Measurements from ENCODE around the gene CLCN3. TPM values are rescaled to one million over a fixed set of nuclear protein-coding genes. Genes with fewer than 3 reads are reported as not detected.
A peak's percentile ranks its signal among the peaks of the same experiment; 100 is the strongest.

CLCN3 gene
- total and polyA plus RNA-seq, 2 experiments from 2014 or later, result 10.9 to 22.9 TPM

DNA sequence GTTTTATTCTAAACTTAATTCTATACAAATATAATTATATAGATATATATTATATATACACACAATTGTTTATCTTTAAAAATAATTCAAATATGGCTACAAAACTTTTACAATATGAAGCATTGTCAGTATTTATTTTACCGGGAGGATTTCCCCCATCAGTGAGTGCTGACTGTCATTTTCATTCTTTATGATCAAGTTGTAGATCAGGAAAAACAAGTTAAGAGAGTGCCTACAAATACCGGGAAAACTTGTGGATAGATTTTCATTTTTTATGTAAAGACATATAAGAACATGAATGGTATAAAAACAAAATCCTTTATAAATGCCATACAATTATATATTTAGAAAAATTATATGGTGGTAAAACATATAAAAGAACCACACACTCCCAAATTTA lies 37.8 kb downstream of the CLCN3 start:
- Histone ChIP-seq H3K4me2 (no peak overlapping the region), H2AFZ (no peak overlapping the region), H3K9me2 (ENCODE audit: insufficient read depth) (no peaks in the 10 kb centered on the region), H3K79me2 (replicated peaks; ENCODE audit: insufficient read depth) (peaks cover 38% of the 10 kb centered on the region), H3K36me3 (ENCODE audit: insufficient read depth) (no peaks in the 10 kb centered on the region), H3F3A (replicated peaks; ENCODE audit: low read depth) (no peaks in the 10 kb centered on the region), H3K4me3 (no peak overlapping the region), H3K27ac (ENCODE audit: low read depth) (no peak overlapping the region), H4K20me1 (replicated peaks; ENCODE audit: insufficient read depth) (no peaks in the 10 kb centered on the region), H3K27me3 (ENCODE audit: insufficient read depth) (no peaks in the 10 kb centered on the region), H3K4me1 (ENCODE audit: insufficient read depth) (peaks cover 18% of the 10 kb centered on the region)
- Mint-ChIP-seq H3K4me3 (no peak overlapping the region), H3K9me3 (no peaks in the 10 kb centered on the region; the same call in 2 of the 3 replicates), H3K27ac (no peak overlapping the region), H3K27me3 (ENCODE audit: insufficient read depth, low read depth, poor library complexity) (no peaks in the 10 kb centered on the region), H3K4me1 (peaks cover 26% of the 10 kb centered on the region; the same call in 2 of the 3 replicates), H3K36me3 (ENCODE audit: low read depth) (no peaks in the 10 kb centered on the region; the same call in 2 of the 3 replicates)
- ATAC-seq (no peak), DNase-seq (ENCODE audit: low spot score) (no peak)
- no peak for TF ChIP-seq EZH2phosphoT487 (IDR thresholded peaks at IDR 0.05; ENCODE audit: unreplicated experiment)
- no peak for TF ChIP-seq EZH2 (IDR thresholded peaks at IDR 0.05; ENCODE audit: low read depth, unreplicated experiment)
- TF ChIP-seq, protein P1, sequence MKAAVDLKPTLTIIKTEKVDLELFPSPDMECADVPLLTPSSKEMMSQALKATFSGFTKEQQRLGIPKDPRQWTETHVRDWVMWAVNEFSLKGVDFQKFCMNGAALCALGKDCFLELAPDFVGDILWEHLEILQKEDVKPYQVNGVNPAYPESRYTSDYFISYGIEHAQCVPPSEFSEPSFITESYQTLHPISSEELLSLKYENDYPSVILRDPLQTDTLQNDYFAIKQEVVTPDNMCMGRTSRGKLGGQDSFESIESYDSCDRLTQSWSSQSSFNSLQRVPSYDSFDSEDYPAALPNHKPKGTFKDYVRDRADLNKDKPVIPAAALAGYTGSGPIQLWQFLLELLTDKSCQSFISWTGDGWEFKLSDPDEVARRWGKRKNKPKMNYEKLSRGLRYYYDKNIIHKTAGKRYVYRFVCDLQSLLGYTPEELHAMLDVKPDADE (IDR thresholded peaks at IDR 0.05), result no peak
- TF ChIP-seq STAT1 (IDR thresholded peaks at IDR 0.05; ENCODE audit: unreplicated experiment), result no peak
- TF ChIP-seq ZNF114 (CRISPR knock-in tag; IDR thresholded peaks at IDR 0.05), result no peak
- TF ChIP-seq, protein P2, sequence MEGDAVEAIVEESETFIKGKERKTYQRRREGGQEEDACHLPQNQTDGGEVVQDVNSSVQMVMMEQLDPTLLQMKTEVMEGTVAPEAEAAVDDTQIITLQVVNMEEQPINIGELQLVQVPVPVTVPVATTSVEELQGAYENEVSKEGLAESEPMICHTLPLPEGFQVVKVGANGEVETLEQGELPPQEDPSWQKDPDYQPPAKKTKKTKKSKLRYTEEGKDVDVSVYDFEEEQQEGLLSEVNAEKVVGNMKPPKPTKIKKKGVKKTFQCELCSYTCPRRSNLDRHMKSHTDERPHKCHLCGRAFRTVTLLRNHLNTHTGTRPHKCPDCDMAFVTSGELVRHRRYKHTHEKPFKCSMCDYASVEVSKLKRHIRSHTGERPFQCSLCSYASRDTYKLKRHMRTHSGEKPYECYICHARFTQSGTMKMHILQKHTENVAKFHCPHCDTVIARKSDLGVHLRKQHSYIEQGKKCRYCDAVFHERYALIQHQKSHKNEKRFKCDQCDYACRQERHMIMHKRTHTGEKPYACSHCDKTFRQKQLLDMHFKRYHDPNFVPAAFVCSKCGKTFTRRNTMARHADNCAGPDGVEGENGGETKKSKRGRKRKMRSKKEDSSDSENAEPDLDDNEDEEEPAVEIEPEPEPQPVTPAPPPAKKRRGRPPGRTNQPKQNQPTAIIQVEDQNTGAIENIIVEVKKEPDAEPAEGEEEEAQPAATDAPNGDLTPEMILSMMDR (conservative IDR thresholded peaks at IDR 0.05; ENCODE audit: low read depth in 2 of 2), result no peak
- no peak for TF ChIP-seq NANOG (IDR thresholded peaks at IDR 0.05; ENCODE audit: borderline replicate concordance)

DNA sequence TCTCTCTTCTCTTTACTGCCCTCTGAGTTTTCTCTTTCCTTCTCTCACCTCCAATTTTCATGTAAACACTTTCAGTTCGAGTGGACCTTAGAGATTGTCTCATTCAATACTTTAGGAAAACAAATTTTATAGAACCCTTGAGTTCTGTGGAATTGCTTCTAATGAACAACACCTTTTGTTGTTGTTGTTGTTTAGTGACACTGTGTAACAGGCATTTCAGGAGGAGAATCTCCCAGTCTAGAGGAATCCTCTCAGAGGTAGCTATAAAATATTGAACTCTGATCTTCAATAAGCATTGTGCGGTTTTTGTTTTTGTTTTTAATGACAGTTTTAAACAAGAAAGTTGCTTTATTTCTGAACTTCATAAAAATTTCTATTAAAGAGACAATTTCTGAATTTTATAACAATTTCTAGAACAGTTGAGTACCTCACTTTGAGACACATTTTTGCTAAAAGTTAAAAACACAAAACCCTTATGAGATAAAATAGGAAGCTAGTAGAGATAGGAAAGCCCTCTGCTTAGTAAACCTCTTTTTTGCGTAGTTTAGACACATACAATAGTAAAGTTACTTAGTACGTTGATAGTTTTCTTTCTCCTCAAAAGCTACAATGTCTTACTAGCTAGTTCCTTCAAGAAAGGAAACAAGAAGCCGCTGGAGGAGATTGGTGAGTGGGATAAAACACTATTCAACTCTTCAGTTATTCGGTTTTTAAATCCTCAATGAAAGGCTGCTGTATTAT lies 38.8 kb downstream of the CLCN3 start:
- no peak overlapping the region for H2AFZ ChIP-seq
- peaks cover 39% of the 10 kb centered on the region for H3K79me2 ChIP-seq (replicated peaks; ENCODE audit: insufficient read depth)
- Mint-ChIP-seq H3K9me3 (no peaks in the 10 kb centered on the region; the same call in 2 of the 3 replicates), H3K4me1 (peaks cover 26% of the 10 kb centered on the region; the same call in 2 of the 3 replicates), H3K27ac (peak overlapping the region; percentile 37), H3K36me3 (ENCODE audit: low read depth) (no peaks in the 10 kb centered on the region), H3K4me3 (no peak overlapping the region), H3K27me3 (ENCODE audit: insufficient read depth, low read depth, poor library complexity) (no peaks in the 10 kb centered on the region)
- ATAC-seq (no peak), DNase-seq (ENCODE audit: low spot score) (no peak)
- no peaks in the 10 kb centered on the region for H4K20me1 ChIP-seq (replicated peaks; ENCODE audit: insufficient read depth)
- peak overlapping the region; percentile 73 for H3K4me2 ChIP-seq
- peaks cover 18% of the 10 kb centered on the region for H3K4me1 ChIP-seq (ENCODE audit: insufficient read depth)
- H3F3A ChIP-seq (replicated peaks; ENCODE audit: low read depth), result no peaks in the 10 kb centered on the region
- no peaks in the 10 kb centered on the region for H3K27me3 ChIP-seq (ENCODE audit: insufficient read depth)
- H3K36me3 ChIP-seq (ENCODE audit: insufficient read depth), result no peaks in the 10 kb centered on the region
- no peak overlapping the region for H3K4me3 ChIP-seq
- H3K9me2 ChIP-seq (ENCODE audit: insufficient read depth), result no peaks in the 10 kb centered on the region
- TF ChIP-seq CREB1 (CRISPR knock-in tag; IDR thresholded peaks at IDR 0.05; ENCODE audit: low read depth), result no peak
- no peak for TF ChIP-seq EZH2phosphoT487 (IDR thresholded peaks at IDR 0.05; ENCODE audit: unreplicated experiment)
- TF ChIP-seq STAT1 (IDR thresholded peaks at IDR 0.05; ENCODE audit: unreplicated experiment), result no peak
- TF ChIP-seq POLR2AphosphoS5 (IDR thresholded peaks at IDR 0.05; ENCODE audit: low read depth), result no peak
- H3K27ac ChIP-seq (ENCODE audit: low read depth), result peak overlapping the region; percentile 93

All from GM23338 (cell line).